GM21528 (cell line): ENCODE data around the gene CRYAA.
"Not testable (repeated sequence)": the region's sequence is repeated elsewhere in the genome, so short reads cannot be mapped to it uniquely, and the experiment has no call there.

Experiments
- ATAC-seq: cut with Tn5 transposase; IDR thresholded peaks from one replicate; pipeline ENCODE4 v1.9.1; 2021; ENCODE audit warnings: mild to moderate bottlenecking, moderate library complexity; ENCODE audit not compliant: unreplicated experiment, low FRiP score

Gene CRYAA, protein sequence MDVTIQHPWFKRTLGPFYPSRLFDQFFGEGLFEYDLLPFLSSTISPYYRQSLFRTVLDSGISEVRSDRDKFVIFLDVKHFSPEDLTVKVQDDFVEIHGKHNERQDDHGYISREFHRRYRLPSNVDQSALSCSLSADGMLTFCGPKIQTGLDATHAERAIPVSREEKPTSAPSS

DNA sequence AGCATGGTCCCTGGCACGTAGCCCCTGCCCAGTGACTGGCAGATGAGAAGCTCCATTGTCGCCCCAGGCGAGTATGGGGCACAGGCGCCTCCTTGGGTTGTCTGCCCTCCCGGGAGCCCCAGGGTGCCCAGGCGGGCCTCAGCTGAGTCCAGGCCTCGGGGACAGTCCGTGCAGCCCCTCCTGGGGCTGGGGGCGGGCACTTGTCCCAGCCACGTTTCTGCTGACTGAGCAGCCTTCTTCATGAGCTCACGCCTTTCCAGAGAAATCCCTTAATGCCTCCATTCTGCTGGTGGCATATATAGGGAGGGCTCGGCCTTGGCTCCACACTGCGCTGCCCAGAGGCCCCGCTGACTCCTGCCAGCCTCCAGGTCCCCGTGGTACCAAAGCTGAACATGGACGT is at the start of gene CRYAA:
Gene CRYAA (plus strand): TSS at position 301 of the 400 bp plus-strand sequence. CDS start 92 bp downstream, at position 393.
- ATAC-seq, result not testable (repeated sequence)

DNA sequence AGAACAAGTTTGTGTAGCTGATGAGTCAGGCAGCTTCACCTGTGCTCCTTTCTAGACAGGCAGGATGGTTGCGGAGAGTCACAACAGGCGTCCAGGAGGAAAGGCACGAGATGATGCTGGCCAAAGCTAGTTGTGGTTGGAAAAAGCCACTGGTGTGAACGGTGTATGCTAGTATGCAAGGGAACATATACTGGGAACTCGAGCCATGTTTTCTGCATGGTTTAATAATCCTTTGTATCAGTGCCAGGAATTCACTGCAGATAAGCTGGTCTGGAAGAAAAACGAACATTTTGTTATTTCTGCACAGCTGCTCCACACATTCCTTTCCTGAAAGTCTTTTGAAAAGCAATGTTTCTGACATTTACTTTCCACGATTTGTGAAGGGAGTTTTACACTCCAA is 38.7 kb upstream of the CRYAA start:
- ATAC-seq, result not testable (repeated sequence)

DNA sequence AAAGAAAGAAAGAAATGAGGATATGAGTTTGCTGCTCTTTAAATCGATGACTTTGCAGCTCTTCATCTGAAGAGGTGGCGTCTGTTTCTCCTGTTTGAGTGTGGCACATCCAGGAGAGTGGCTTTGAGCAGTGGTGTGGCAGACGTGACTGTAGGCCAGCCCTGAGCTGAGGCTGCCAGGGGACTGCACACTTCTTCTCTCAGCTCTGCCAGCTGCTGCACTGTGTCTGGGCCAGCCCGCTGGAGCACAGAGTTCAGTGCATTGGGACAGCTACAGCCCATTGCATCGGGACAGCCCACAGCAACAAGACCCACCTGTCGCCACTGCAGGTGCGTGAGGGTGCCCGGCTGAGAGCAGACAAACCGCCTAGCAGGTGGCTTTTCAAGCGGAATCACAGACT is 34.3 kb upstream of the CRYAA start:
- not testable (repeated sequence) for ATAC-seq

DNA sequence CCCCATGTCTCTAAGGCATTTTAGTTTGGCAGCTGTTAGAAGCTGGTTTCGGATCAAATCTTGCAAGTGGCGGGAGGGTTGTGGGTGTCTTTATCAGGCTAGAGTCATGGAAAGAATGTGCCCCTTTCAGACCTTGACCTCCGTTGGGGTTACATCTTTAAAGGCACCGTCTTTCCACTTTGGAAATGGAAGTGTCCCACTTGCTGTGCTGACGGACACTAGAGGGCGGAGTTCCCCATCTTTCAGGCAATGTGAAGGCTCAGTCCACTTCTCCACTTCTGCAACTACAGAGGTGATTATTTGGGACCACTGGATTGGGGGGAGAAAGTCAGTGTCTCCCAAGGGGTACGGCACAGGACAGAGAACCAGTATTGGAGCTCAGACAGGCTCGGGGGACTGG is 29.9 kb upstream of the CRYAA start:
- not testable (repeated sequence) for ATAC-seq

DNA sequence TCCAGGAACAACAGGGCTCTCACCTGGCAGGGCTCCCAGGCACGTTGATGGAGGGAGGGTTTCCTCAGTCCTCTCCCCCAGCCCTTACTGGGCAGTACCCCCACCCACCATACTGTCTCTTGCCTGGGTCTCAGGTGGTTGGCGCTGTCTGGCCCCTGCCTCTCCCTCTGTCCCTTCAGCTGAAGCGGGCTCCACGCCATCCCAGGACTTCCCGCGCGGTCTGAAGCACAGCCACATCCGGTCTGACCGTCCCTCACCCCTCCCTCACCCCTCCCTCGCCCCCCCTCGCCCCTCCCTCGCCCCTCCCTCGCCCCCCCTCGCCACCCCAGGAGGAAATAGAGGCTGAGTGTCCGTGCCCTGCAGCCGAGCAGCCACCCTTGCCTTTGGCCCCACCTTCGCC is 27.4 kb upstream of the CRYAA start:
- ATAC-seq, result not testable (repeated sequence)

DNA sequence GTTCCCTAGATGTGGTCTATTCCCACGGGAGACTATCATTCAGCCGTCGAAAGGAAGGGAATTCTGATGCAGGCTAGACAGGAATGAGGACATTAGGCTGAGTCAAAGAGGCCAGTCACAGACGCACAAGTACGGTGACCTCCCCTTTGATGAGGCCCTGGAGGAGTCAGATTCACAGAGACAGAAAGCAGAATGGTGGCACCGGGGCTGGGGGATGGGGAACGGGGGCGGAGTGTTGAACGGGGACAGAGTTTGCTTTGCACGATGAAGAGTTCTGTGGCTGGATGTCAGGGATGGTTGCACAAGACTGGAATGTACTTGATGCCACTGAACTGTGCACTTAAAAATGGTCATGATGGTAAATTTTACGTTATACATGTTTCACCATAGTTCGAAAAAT is 22.2 kb upstream of the CRYAA start:
- ATAC-seq, result not testable (repeated sequence)

DNA sequence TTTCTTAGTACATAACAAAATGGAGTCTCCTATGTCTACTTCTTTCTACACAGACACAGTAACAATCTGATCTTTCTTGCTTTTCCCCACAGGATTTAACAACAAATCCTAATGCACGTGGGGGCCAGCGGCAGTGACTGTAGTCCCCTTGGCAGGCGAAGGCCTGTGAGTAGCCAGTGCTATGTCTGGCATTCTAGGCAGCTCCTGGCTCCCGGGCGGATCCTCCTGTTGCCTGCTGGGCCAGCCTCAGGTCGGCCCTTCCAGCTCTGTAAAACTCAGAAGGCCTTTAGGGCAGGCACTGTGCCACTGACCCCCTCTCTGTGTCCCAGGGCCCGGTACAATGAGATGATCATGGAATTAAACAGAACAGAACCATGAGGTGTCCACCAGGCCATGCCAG is 20.8 kb upstream of the CRYAA start:
- ATAC-seq, result not testable (repeated sequence)

DNA sequence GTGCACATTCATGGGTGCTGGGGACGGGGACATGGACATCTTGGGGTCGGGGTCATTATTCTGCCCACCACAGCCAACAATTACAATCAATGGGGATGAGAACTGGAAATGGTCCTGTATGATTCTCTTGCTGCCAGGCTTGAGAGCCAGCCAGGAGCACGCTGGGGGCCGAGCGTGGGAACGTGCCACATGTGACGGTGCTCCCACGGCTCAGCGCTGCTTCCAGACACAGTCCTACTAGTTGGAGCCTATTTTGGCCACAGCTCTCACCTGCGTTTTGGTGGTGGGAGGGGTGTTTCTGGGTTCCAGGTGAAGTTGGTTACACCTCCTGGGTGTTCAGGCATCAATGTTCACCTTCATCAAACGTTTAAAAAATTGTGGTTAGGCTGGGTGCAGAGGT is 19.5 kb upstream of the CRYAA start:
- ATAC-seq, result not testable (repeated sequence)

DNA sequence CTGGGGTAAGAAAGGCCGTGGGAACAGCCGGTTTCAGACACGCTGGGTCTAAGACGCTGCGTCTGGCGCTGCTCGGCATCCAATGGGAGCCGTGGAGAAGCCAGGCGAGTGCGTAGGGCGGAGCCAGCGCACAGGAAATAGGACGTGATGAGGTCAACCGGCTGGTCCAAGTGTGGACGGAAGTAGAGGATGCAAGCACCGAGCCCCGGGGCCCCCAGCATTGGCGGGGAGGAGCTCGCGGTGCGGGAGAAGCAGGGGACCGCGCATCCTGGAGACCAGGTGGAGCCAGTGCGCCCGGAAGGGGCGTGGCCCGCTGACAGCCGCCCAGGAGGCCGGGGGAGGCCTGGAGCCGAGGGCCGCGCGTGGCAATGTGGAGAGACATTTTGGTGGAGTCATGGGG is 15.2 kb upstream of the CRYAA start:
- ATAC-seq, result not testable (repeated sequence)

DNA sequence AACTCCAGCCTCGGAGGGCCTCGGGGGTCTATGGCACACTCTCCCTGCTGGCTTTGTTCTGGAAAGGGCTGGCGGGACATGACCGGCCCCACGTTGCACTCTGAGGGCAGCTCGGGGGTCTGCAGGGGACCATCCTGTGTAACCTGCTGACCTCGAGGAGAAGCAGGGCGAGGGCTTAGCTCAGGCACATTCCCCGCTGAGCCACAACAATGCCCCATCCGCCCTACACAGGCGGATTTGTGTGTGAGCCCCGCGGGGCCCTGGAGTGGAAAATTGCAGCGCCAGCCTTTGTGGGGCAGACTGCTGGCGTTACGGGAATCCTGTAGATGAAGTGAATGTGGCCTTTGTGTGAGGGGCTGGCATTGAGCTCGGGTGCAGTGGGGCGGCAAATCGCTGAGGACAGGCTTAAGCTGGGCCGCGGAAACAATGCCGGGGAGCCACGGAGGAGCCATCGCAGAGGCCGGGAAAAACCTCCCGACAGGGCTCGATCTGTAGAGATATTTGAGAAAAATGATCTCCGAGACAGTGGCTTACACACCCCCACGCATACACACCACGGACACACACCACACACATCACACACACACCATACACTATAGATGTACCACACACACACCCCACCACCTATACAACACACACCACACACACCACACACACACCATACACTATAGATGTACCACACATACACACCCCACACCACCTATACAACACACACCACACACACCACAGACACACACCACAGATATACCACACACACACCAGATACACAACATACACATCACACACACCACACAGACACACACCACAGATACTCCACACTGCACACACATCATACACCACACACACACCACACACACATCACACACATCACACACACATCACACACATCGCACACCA is 9.3 kb upstream of the CRYAA start:
- not testable (repeated sequence) for ATAC-seq

DNA sequence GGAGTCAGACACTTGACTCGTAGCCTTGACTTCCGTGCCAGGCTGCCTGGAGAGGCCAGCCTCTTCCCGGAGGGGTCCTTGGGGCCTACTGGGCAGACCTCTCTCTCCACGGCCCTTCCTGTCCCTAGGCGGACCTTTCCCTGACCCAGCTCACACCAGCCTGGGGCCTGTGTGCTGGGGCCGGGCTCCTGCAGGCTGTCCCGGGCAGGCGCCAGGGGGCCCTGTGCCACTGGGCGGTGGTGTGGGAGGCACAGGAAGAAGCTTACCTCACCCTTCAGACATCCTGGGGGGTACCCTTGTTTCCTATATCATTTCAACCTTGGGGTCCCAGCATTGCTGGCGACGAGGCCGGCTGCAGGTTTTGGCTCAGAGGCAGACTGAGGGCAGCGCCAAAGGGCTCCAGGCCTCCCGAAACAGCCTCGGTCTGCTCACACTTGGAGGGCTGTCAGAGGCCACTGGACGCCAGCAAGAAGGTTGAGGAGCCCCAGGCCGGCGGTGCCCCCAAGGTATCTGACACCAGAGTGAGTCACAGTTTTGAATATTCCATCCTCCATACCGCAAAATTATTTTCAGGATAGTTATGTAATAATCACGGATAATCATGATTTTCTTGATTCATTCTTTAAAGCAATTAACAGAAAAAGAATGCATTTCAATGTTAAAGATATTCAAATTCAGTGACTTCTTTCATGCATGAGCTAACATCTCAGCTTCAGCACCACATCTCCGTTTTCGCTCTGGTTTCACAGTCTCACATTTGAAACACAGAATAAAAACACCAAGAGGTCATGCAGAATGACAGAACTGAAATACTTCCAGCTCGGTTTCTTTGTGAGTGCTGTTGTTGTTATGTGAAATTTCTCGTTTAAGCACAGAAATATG is 6.7 kb upstream of the CRYAA start:
- not testable (repeated sequence) for ATAC-seq

DNA sequence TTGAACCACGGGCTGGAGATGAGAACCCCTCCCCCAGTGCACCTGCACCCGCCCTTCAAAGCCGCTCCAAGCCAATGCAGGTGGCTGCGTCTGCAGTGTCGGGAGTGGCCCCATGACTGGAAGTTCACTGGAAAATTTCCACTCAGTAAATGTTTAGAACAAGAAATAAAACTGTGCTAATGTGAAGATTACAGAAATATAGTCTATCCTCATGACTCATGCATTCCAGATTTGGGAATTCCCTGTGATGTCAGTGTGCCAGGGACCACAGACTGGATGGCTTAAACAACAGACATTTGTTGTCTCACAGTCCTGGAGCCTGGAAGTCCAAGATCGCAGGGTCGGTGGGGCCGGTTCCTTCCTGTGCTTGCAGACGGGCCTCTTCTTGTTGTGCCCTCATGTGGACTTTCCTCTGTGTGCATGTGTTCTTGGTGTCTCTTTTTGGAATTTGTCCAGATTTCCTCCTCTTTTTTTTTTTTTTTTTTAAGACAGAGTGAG is 6.1 kb upstream of the CRYAA start:
- ATAC-seq, result not testable (repeated sequence)

DNA sequence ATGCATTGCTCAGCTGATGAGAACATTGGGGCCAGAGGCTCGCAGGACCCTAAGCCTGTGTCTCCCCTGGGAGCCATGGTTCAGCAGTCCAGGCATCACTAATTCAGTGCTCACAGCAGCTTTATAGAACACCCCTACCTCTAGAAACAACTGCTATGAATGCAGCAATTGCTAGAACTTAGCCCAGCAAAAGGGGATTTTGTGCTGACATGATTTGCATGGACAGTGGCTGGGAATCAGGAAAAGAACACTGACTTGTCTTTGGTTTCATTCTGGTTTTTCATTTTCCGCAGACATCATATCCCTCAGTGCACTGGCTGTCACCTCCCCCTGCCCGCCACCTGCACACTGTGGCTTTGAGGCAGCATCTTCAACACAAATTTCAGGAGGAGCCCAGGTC is 4.0 kb upstream of the CRYAA start:
- not testable (repeated sequence) for ATAC-seq

DNA sequence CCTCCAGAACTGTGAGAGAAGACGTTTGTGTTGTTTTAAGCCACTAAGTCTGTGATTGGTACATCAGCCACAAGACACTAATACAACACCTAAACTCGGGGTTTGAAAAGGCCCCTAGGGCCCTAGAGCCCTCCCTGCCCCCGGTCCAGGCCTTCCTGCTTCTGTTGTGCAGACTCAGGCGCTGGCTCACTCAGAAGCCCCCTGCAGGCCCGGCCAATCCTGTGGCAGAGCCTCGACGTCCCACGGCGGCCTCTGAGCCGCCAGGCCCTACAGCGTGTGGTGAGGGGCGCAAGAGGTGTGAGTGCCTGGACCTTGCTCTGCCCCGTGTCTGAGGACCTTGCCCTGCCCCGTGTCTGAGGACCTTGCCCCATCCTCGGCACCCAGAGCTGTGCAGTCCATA is 3.1 kb upstream of the CRYAA start:
- ATAC-seq, result not testable (repeated sequence)

DNA sequence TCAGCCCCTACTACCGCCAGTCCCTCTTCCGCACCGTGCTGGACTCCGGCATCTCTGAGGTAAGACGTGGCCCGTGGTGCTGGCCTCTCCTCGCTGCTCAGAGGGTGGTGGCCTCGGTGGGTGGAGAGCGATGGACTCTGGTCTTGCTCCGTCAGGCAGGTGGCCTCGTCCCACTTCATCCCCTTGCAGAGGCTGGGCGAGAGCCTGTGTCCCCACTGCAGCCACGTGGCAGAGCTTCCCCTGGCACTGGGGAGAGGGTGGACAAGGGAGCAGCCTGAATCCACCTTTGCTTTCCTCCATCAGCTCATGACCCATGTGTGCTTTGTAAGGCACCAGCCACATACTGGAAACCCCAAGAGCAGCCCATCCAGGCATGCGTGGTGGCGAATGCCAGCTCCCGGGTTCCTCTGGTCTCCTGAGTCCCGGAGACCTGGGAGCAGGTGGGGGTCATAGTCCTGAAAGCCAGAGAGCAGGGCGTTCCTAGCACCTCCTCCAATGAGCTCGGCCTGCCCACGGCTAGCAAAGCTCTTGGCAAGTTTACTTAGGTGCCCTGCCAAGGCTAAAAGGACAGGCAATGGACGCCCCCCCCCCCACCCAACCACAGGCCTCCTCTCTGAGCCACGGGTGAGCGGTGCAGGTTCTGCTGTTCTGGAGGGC is 550 bp downstream of the CRYAA start:
- not testable (repeated sequence) for ATAC-seq

DNA sequence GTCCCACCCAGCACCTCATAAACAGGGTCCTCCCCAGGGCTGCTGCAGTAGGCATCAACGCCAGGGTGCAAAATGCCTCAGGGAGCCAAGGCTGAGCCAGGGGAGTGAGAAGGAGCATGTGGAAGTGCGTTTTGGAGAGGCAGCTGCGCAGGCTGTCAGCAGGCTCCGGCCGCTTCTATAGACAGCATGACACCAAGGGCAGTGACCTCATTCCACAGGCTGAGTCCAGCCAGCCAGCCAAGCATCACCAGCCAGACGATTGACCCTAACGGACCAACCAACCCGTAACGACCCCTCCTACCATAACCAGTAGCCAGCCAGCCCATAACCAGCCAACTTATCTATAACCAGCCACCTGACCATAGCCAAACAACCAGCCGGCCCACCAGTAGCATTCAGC is 1.1 kb downstream of the CRYAA start:
- ATAC-seq, result not testable (repeated sequence)

DNA sequence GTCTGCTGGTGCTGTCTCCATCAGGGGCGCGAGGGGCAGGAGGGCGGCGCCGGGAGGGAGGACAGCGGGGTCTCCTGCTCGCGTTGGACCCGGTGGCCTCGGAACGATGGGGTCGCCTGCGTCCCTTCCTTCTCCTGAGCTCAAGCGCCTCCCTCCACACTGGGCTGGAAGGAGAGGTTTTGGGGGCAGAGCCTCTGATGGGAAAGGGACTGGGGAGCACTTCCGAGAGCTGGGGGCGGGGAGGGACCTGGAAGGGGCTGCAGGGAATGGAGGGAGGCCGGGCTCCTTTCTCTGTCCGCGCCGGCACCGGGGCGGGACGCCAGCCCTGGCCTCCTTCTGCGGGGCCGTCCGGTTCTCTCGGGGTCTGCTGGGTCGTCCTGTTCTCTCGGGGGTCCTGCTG is 4.0 kb downstream of the CRYAA start:
- not testable (repeated sequence) for ATAC-seq

DNA sequence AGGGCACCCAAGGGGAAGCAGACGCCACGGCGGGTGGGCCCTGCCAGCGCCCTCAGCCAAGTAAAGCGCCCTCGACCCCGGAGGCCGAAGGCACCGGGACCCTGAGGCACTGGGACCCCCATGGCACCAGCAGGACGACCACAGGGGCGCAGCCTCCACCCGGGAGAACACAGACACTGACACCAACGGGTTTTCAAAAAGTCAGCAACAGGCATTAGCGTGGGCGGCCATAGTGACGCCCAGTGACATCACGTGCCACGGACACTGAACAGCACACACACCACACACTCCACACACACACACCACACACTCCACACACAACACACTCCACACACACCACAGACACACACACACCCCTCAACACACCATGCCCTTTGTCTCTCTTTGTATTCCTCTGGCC is 4.6 kb downstream of the CRYAA start:
- ATAC-seq, result not testable (repeated sequence)

DNA sequence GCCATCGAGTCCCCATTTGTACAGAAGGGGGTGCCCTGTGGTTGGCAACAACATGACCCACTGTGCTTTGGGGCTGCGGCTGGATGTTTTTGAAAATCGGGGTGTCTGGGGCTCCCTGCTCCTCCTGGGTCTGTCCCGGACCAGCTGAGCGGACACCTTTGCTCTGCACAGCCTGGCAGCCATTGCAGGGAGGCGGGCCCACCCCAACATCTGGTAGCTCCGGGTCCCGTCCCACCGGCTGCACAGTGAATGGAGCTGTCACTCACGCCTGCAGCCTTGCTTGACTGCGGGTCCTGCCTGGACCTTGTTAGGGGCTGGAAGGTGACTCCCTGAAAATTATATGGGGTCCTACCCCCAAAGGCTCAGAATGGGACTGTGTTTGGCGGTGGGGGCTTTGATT is 5.1 kb downstream of the CRYAA start:
- not testable (repeated sequence) for ATAC-seq

DNA sequence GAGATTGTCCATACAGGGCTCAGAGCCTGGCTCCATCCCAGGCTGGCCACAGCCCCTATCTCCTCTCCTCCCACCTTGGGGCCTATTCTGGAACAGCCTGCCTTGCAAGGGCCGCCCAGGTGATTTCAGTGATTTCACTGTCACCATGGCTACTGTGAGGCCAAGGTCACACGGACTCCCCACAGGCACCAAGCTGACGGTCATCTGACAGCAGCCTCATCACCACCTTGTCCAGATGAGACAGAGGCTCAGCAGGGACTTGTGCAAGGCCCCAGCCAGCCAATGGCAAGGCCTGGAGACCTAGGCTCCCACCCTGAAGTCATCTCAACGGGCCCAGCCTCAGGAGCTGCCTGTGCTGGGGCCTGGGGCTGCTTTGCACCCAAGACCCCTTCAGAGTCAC is 6.2 kb downstream of the CRYAA start:
- ATAC-seq, result not testable (repeated sequence)
